Fibroblast of lung (primary cell): ENCODE results near the gene PUSL1. TPM values are rescaled to one million over a fixed set of nuclear protein-coding genes. Genes with fewer than 3 reads are reported as not detected.

ENCODE experiments used
- DNase-seq, 2 donors: peaks; one replicate each; pipeline versions ENCODE4 v3.0.0 to v3.0.0-alpha.2; 2010; ENCODE audit warnings: low read depth in 2 of 2
- H2AFZ ChIP-seq: 2 replicates; pipeline ENCODE4 v1.5.1; 2012; ENCODE audit warnings: low read length, control low read depth, inconsistent platforms
- H3K27ac ChIP-seq: 2 replicates; pipeline ENCODE4 v1.5.1; 2011; ENCODE audit warnings: low read length, control low read depth; ENCODE audit not compliant: insufficient read depth
- H3K27me3 ChIP-seq: 2 replicates; pipeline ENCODE4 v1.5.1; 2011; ENCODE audit warnings: mild to moderate bottlenecking, low read length; ENCODE audit not compliant: control insufficient read depth, insufficient read depth
- H3K36me3 ChIP-seq: 2 replicates; pipeline ENCODE4 v1.5.1; 2011; ENCODE audit warnings: low read length; ENCODE audit not compliant: control insufficient read depth, insufficient read depth
- H3K4me1 ChIP-seq: 2 replicates; pipeline ENCODE4 v1.5.1; 2011; ENCODE audit warnings: low read length; ENCODE audit not compliant: control insufficient read depth, insufficient read depth; ENCODE audit errors: extremely low read depth
- H3K4me2 ChIP-seq: 2 replicates; pipeline ENCODE4 v1.5.1; 2011; ENCODE audit warnings: low read length, control low read depth; ENCODE audit not compliant: insufficient read depth; ENCODE audit errors: extremely low read depth
- H3K4me3 ChIP-seq, 4 experiments: fragments of 200-600 bp in 1 of 4; sonication (generic) in 1 of 4; replicated peaks in 1 of 4; 2 replicates each; pipeline ENCODE4 v1.5.1; 2011 to 2016; ENCODE audit warnings: low read length in 4 of 4, low read depth in 3 of 4, mild to moderate bottlenecking in 3 of 4, control low read depth in 2 of 4, inconsistent platforms in 1 of 4, mixed read lengths in 1 of 4; ENCODE audit not compliant: insufficient read depth in 1 of 4; ENCODE audit errors: control extremely low read depth in 1 of 4
- H3K79me2 ChIP-seq: 2 replicates; pipeline ENCODE4 v1.5.1; 2012; ENCODE audit warnings: mild to moderate bottlenecking, low read length, inconsistent platforms; ENCODE audit not compliant: control insufficient read depth, insufficient read depth
- H3K9ac ChIP-seq: 2 replicates; pipeline ENCODE4 v1.5.1; 2011; ENCODE audit warnings: mild to moderate bottlenecking, low read length, control low read depth; ENCODE audit not compliant: insufficient read depth
- H3K9me3 ChIP-seq: 2 replicates; pipeline ENCODE4 v1.5.1; 2012; ENCODE audit warnings: low read depth, low read length; ENCODE audit not compliant: control insufficient read depth, insufficient read depth
- H4K20me1 ChIP-seq: 2 replicates; pipeline ENCODE4 v1.5.1; 2011; ENCODE audit warnings: low read length; ENCODE audit not compliant: control insufficient read depth, insufficient read depth; ENCODE audit errors: extremely low read depth
- EZH2 ChIP-seq: IDR thresholded peaks from 2 replicates; pipeline ENCODE4 v1.5.1; 2012; ENCODE audit warnings: low read length, control low read depth, mild to moderate bottlenecking; ENCODE audit errors: missing control alignments
- polyA plus RNA-seq, 2 donors: library from polyadenylated mRNA; depleted of rRNA in 1 of 2; stranded (reverse) in 1 of 2; unstranded in 1 of 2; fragments of >200 nt; gene quantifications; 2 replicates each; pipeline ENCODE4 v1.2.1, GENCODE V29; 2011 to 2012; ENCODE audit warnings: missing spikeins in 1 of 2
- total RNA-seq: library from RNA; depleted of rRNA; stranded (reverse); fragments of >200 nt; gene quantifications from 2 replicates; pipeline ENCODE4 v1.2.1, GENCODE V29; 2014
- TF ChIP-seq, protein P1 (sequence below), 2 donors: IDR thresholded peaks in 1 of 2; conservative IDR thresholded peaks in 1 of 2; 1 replicate in 1 of 2; 2 replicates in 1 of 2; pipeline ENCODE4 v1.5.1; 2011 to 2012; ENCODE audit warnings: low read length in 2 of 2, control low read depth in 1 of 2, inconsistent platforms in 1 of 2, low read depth in 1 of 2, mild to moderate bottlenecking in 1 of 2

PUSL1 gene
- total and polyA plus RNA-seq, 2 donors (not counting 1 experiment from before 2014, with no cell fraction given) = 7.1 to 12.7 TPM

DNA sequence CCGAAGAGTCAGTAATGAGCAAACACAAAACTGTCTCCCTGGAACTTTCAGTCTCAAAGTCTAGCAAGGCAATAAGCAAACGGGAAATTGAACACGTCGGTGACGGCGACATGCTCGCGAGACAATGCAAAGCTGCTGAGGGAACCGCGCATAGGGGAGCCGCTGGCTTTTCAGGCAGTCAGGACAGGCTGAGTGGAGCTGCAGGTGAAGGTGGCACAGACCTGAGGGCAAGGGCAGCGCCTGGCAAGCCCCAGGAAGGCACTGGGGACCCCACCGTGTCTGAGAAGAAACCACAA, 11.2 kb downstream of the PUSL1 start:
- H3K4me1 ChIP-seq = peaks cover 25% of the 10 kb centered on the region
- no peaks in the 10 kb centered on the region for H4K20me1 ChIP-seq

DNA sequence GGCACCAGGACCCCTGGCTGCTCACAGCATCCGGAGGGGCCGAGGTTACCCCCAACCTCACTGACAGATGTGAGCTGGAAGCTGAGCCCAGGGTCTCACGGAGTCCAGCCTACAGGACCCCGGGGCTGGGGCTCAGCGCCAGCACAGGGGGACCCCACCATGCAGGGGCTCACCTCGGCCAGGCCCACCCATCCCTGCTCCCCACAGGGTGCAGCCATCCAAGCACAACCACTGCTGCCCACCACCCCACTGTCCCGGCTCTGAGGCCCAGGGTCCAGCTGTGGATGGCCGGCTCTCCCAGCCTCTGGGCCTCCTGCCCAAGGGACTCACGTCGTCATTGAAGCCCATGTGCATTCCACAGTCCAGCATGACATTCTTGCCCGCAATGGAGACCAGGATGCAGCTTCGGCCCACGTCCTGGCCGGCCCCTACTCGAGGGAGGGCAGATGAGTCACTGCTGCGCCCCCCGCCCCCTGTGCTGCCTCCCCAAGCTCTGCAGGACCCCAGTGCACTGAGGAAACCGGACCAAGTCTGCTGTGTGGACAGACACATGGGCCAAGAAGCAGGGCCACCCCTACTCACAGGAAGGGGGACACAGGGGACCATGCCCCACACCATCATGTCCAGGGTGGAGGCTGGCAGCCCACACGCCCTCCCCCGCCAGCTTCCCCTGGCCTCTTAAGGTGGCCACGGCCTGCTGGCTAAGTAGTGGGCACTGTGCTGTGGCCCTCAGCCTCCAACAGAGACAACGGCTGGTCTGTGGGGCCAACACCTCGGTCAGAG, 12.5 kb downstream of the PUSL1 start:
- no peaks in the 10 kb centered on the region for H4K20me1 ChIP-seq
- peaks cover 72% of the 10 kb centered on the region for H3K79me2 ChIP-seq
- no peak overlapping the region for H2AFZ ChIP-seq
- peak overlapping the region; percentile 25 for H3K4me2 ChIP-seq
- no peaks in the 10 kb centered on the region for H3K27me3 ChIP-seq
- no peak overlapping the region for H3K9ac ChIP-seq
- H3K36me3 ChIP-seq = peaks cover 16% of the 10 kb centered on the region
- peak in 1 of 2 donors; percentile 68 for DNase-seq
- H3K27ac ChIP-seq = peak overlapping the region; percentile 64
- H3K9me3 ChIP-seq = no peaks in the 10 kb centered on the region
- H3K4me3 ChIP-seq = no peak overlapping the region
- TF ChIP-seq EZH2 = no peak
- TF ChIP-seq, protein P1, sequence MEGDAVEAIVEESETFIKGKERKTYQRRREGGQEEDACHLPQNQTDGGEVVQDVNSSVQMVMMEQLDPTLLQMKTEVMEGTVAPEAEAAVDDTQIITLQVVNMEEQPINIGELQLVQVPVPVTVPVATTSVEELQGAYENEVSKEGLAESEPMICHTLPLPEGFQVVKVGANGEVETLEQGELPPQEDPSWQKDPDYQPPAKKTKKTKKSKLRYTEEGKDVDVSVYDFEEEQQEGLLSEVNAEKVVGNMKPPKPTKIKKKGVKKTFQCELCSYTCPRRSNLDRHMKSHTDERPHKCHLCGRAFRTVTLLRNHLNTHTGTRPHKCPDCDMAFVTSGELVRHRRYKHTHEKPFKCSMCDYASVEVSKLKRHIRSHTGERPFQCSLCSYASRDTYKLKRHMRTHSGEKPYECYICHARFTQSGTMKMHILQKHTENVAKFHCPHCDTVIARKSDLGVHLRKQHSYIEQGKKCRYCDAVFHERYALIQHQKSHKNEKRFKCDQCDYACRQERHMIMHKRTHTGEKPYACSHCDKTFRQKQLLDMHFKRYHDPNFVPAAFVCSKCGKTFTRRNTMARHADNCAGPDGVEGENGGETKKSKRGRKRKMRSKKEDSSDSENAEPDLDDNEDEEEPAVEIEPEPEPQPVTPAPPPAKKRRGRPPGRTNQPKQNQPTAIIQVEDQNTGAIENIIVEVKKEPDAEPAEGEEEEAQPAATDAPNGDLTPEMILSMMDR (conservative IDR thresholded peaks at IDR 0.05 in 1 of 2, IDR thresholded peaks at IDR 0.05 in 1 of 2; ENCODE audit: low read depth in 1 of 2, low read length in 2 of 2) = no peak
- peaks cover 29% of the 10 kb centered on the region for H3K4me1 ChIP-seq

More for the DNA sequence above, 11.2 kb downstream of the PUSL1 start:
- H3K27ac ChIP-seq = no peak overlapping the region
- TF ChIP-seq EZH2 = no peak
- TF ChIP-seq, protein P1 (conservative IDR thresholded peaks at IDR 0.05 in 1 of 2, IDR thresholded peaks at IDR 0.05 in 1 of 2; ENCODE audit: low read depth in 1 of 2, low read length in 2 of 2) = no peak
- peaks cover 20% of the 10 kb centered on the region for H3K36me3 ChIP-seq
- peaks cover 69% of the 10 kb centered on the region for H3K79me2 ChIP-seq
- no peak overlapping the region for H3K4me2 ChIP-seq
- H3K27me3 ChIP-seq = no peaks in the 10 kb centered on the region
- no peak overlapping the region for H3K4me3 ChIP-seq
- DNase-seq = no peak
- no peaks in the 10 kb centered on the region for H3K9me3 ChIP-seq
- no peak overlapping the region for H3K9ac ChIP-seq
- H2AFZ ChIP-seq = no peak overlapping the region

DNA sequence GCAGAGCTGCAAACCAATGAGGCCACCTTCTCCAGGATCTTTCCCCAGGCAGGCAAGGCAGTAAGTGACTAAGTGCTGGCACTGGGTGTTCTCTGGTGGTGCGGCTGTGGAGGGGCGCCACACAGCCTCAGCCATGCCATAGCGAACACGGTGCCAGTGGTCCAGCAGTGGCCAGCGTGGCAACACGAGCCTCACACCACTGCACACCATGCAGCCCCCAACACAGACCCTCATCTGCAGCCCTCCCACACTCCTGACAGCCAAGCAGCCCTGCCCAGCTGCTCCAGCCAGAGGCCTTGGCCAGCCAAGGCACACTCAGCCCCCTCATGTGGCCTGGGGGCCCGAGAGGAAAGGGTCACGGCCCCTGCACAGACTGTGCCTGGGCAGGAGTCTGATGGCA, 13.1 kb downstream of the PUSL1 start:
- Histone ChIP-seq H4K20me1 (no peaks in the 10 kb centered on the region), H2AFZ (no peak overlapping the region), H3K9ac (no peak overlapping the region), H3K27me3 (no peaks in the 10 kb centered on the region), H3K9me3 (no peaks in the 10 kb centered on the region), H3K4me3 (no peak overlapping the region), H3K4me1 (peaks cover 29% of the 10 kb centered on the region), H3K36me3 (peaks cover 13% of the 10 kb centered on the region), H3K27ac (no peak overlapping the region), H3K4me2 (no peak overlapping the region), H3K79me2 (peaks cover 72% of the 10 kb centered on the region)
- no peak for TF ChIP-seq EZH2
- TF ChIP-seq, protein P1 (conservative IDR thresholded peaks at IDR 0.05 in 1 of 2, IDR thresholded peaks at IDR 0.05 in 1 of 2; ENCODE audit: low read depth in 1 of 2, low read length in 2 of 2) = no peak
- no peak for DNase-seq
